ENCODE measurements around the gene KLK1.

Gene KLK1

GRCh38 chr19:50835785-50836542 lies 12.4 kb upstream of the KLK1 start:
- peak; percentile 70 for DNase-seq

- DNase-seq, result no peak
These were observed 11.7 kb upstream of the KLK1 start for GRCh38 chr19:50835103-50835784.

- no peak for DNase-seq
These were observed 10.2 kb upstream of the KLK1 start for GRCh38 chr19:50833802-50834167.

GRCh38 chr19:50833117-50833801 lies 9.7 kb upstream of the KLK1 start, which contains the start of gene KLK15:
Gene KLK15 (minus strand): TSS chr19:50833574. CDS start chr19:50831492, 2,082 bp downstream.
- no peak for DNase-seq

GRCh38 chr19:50832666-50833065 lies 9.1 kb upstream of the KLK1 start:
- no peak for DNase-seq

- no peak for DNase-seq
These were observed 7.4 kb upstream of the KLK1 start for GRCh38 chr19:50831026-50831396.

GRCh38 chr19:50830266-50831025 lies 6.9 kb upstream of the KLK1 start:
- DNase-seq, result no peak

- DNase-seq, result no peak
These were observed 6.2 kb upstream of the KLK1 start for GRCh38 chr19:50829801-50830200.

GRCh38 chr19:50827476-50827875 lies 3.9 kb upstream of the KLK1 start:
- no peak for DNase-seq

GRCh38 chr19:50826492-50827240 lies 3.1 kb upstream of the KLK1 start:
- DNase-seq, result no peak

GRCh38 chr19:50822661-50823208 lies 852 bp downstream of the KLK1 start:
- no peak for DNase-seq

GRCh38 chr19:50821622-50822021 lies 2.0 kb downstream of the KLK1 start:
- DNase-seq, result no peak

- DNase-seq, result no peak
These were observed 2.4 kb downstream of the KLK1 start for GRCh38 chr19:50821248-50821612.

- no peak for DNase-seq
These were observed 2.9 kb downstream of the KLK1 start for GRCh38 chr19:50820549-50821247.

- no peak for DNase-seq
These were observed 3.5 kb downstream of the KLK1 start for GRCh38 chr19:50820086-50820485.

GRCh38 chr19:50819636-50820035 lies 4.0 kb downstream of the KLK1 start:
- no peak for DNase-seq

- DNase-seq, result no peak
These were observed 4.6 kb downstream of the KLK1 start for GRCh38 chr19:50818859-50819472.

- peak; percentile 33 for DNase-seq
These were observed 5.4 kb downstream of the KLK1 start for GRCh38 chr19:50817941-50818858.

- no peak for DNase-seq
These were observed 8.1 kb downstream of the KLK1 start for GRCh38 chr19:50815439-50815838.

- DNase-seq, result no peak
These were observed 8.7 kb downstream of the KLK1 start for GRCh38 chr19:50814883-50815282.
